Measurements from ENCODE around the gene KCNIP3.
A peak's percentile ranks its signal among the peaks of the same experiment; 100 is the strongest.

Gene KCNIP3

GRCh38 chr2:95336406-95336805 lies 39.3 kb downstream of the KCNIP3 start:
- in situ Hi-C loops (cut with HindIII; ENCODE audit: low pct_ligation_motif_present, low pct_unique_long_range_greater_than_20kb, low sequenced_read_pairs): no loop called here
- no peak for DNase-seq

GRCh38 chr2:95337829-95338228 lies 40.7 kb downstream of the KCNIP3 start:
- in situ Hi-C loops (cut with HindIII; ENCODE audit: low pct_ligation_motif_present, low pct_unique_long_range_greater_than_20kb, low sequenced_read_pairs): no loop called here

GRCh38 chr2:95342556-95343320 lies 45.6 kb downstream of the KCNIP3 start:
- in situ Hi-C loops (cut with HindIII; ENCODE audit: low pct_ligation_motif_present, low pct_unique_long_range_greater_than_20kb, low sequenced_read_pairs): no loop called here

More at GRCh38 chr2:95337829-95338228, 40.7 kb downstream of the KCNIP3 start:
- no peak for DNase-seq

DNA sequence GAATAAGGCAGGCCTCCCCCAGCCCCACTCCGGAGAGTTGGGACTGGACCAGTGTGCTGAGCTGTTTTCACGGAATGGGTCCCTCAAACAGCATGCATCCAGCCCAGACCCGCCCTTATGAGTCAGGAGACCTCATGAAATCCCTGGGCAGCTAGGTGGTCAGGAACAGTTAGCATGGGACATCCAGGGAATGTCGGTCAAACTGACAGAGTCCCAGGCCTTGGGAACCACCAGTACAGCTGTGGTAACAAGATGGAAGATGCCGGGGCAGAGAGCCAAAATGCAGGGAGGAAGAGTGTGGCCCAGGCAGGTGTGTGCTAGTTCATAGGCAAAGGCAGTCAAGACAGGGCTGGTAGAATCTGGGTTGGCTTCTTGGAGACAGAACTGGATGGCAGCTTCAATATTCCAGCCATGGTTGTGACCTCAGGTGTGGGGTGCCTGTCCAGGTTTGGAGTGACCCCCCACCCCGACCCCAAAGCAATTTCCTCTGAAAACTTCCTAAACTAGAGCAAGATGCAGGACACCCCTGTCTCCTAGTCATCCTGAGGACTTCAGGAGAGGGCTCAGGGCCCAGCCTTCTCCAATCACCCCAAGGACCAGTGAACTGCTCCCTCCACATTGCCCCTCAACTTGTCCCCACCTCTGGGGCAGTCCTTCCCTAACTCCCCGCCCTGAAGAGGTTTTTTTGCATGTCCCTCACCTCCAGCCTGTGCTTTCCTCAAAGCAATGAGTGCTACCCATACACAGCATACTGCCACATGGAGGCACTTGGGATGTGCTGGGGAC lies 46.5 kb downstream of the KCNIP3 start:
- no peak for DNase-seq
- in situ Hi-C loops (cut with HindIII; ENCODE audit: low pct_ligation_motif_present, low pct_unique_long_range_greater_than_20kb, low sequenced_read_pairs): no loop called here

More at GRCh38 chr2:95342556-95343320, 45.6 kb downstream of the KCNIP3 start:
- no peak for DNase-seq

GRCh38 chr2:95344215-95344583 lies 47.1 kb downstream of the KCNIP3 start:
- in situ Hi-C loops (cut with HindIII; ENCODE audit: low pct_ligation_motif_present, low pct_unique_long_range_greater_than_20kb, low sequenced_read_pairs): no loop called here
- no peak for DNase-seq

DNA sequence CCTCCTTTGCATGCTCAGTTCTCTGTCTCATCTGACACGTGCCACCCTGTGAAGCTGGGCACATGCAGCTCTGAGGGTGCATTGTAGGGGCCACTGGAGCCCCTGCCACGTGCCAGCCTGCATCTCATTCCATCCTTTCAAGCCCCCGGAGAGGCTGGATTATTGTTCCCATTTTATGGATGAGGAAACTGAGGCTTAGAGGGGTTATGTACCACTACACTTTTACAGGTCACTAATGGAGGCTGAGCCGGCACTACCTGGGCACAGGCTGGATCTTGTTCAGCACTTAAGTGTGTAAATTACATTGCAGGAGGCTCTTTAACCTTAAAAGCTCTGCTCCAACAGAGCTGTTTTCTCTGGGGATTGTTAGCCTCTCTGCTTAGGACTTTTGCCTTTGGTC lies 47.5 kb downstream of the KCNIP3 start:
- no peak for DNase-seq
- in situ Hi-C loops (cut with HindIII; ENCODE audit: low pct_ligation_motif_present, low pct_unique_long_range_greater_than_20kb, low sequenced_read_pairs): no loop called here

- in situ Hi-C loops (cut with HindIII; ENCODE audit: low pct_ligation_motif_present, low pct_unique_long_range_greater_than_20kb, low sequenced_read_pairs): no loop called here
- no peak for DNase-seq
These were observed 48.0 kb downstream of the KCNIP3 start for GRCh38 chr2:95345081-95345562.

DNA sequence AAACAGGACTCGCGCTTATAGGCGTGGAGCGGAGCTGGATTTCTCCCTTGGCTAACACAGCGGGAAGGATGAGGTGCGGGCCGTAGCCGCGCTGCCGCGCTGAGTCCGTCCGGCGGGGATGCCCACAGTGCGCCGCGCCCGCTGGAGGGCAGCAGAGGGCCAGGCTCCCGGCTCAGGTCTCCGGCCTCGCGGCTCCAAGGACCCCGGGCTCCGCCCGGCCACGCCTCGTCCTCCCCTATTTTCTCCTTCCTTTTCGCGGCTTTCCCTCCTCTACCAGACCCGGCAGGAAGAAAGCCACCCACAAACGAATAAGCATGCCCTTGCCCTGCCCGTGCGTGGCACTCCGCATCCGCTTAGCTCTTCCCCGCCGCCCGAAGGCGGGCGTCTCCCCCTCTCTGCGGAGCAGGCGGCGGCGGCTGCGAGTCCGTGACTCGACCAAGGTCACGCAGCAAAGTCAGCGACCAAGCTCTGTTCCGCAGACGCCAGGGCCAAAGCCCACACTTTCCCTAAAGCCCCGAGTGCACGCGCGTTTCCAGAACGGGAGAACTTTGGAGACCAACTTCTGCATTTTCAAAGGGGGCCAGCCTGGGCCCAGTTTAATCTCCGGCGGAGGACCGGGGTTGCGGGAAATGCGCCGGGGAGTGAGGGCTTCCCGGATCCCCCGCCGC lies 48.5 kb downstream of the KCNIP3 start:
- DNase-seq: peak; percentile 91
- in situ Hi-C loops (cut with HindIII; ENCODE audit: low pct_ligation_motif_present, low pct_unique_long_range_greater_than_20kb, low sequenced_read_pairs): no loop called here

DNA sequence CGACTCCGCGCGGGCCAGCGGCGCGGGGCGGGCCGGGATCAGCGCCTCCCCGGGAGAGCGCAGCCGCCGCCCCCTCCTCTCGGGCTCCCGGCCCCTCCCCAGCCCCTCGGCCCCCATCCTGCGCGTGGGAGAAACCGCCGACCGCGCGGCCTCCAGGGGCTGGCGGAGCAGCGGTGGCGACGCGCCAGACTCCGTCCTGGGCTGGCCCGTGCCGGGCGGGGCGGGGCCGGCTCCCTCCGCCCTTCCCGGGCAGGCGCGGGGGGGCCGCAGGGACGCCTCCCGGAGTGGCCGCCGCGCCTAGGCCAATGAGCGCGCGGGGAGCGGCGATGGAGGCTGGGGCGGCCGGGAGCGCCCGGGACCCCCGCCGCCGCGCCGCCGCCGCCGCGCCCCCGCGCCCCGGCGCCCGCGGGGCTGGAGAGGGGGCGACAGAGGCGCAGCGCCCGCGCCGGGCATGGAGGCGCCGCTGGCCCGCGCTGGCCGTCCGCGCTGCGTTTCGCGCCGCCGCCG lies 49.1 kb downstream of the KCNIP3 start:
- DNase-seq: peak; percentile 83
- in situ Hi-C loops (cut with HindIII; ENCODE audit: low pct_ligation_motif_present, low pct_unique_long_range_greater_than_20kb, low sequenced_read_pairs): no loop called here

- in situ Hi-C loops (cut with HindIII; ENCODE audit: low pct_ligation_motif_present, low pct_unique_long_range_greater_than_20kb, low sequenced_read_pairs): no loop called here
- peak; percentile 39 for DNase-seq
These were observed 49.9 kb downstream of the KCNIP3 start for GRCh38 chr2:95346738-95347671.

DNA sequence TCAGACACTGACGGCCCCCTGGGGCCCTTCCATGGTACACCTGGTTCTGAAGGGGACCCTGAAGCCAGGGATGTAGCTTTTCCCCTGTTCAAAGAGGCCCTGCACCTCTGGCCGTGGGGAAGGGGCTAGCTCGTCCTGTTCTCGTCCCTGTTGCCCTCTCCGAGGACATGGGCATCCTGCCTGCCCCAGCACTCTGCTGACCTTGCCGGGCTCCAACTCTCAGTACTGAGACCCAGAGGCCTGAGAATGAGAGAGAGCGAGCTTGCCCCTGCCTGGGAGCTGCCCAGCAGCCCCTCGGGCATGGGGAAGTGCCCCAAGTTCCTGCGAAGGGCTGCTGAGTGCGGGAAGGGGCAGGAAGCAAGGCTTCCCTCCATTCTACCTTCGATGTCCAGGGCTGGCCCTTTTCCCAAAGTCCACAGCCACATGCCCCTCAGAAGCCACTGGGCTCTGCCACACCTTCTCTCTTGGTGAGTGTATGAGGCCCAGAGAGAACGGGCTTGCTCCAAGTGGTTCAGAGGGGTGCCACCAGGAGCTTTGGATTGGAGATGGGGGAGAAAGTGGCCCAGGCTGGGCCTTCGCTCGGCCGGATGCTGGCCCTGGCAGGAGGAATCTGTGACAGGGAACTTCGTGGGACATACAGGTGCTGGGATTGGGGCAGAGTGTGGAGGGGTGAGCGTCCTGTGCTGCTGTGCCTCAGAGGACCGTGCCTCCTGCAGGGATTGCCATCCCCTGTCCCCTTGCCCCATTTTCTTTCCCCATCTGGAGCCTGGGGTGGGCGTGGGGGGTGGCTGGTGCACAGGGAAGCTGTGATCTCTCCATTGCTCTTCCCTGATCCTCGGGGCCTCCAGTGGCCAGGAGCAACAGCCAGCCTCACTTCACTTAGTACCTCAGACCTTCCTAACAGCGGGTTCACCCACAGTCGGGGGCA lies 50.8 kb downstream of the KCNIP3 start:
- in situ Hi-C loops (cut with HindIII; ENCODE audit: low pct_ligation_motif_present, low pct_unique_long_range_greater_than_20kb, low sequenced_read_pairs): no loop called here
- no peak for DNase-seq

DNA sequence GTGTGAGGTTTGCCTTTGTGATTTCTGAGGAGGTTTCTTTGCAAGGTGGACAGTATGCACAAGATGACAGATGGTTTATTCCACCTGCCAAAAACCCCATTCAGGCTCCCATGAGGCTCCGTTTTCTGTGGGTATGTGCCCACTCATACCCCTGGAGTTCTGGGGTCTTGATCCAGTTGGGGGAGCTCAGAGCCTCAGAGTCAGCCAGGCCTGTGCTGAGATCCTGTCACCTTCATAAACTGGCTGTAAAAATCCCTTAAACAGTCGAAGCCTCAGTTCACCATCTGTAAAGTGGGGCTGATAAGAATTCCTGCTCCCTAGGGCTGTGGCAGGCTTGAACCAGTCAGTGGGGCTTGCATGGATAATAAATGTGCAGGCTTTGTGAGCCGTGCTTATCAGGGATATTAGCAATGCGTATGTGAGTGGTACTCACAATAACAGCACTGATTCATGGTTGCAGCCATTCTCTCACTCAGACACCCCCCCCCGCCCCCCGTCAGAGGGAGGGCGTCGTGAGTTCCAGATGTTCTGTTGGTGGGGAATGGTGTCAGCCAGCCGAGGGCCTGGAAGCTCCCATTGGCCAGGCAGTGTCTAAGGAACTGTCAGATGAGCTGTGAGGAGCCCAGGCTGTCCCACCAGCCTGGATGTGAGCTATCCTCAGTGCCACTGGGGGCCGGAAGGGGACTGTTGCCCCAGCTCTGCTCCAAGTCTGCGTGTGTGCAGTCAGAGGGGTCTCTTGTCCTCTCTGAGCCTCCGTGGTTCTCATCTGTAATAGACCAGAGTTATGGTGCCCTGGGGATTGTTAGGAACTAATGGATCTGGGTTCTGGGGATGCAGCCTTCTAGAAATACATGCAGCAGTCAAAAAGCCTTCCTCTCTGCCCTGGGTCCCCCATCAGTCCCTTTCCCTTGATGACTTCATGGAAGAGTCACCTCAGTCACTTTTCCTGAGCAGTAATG lies 51.7 kb downstream of the KCNIP3 start:
- no peak for DNase-seq
- in situ Hi-C loops (cut with HindIII; ENCODE audit: low pct_ligation_motif_present, low pct_unique_long_range_greater_than_20kb, low sequenced_read_pairs): no loop called here

DNA sequence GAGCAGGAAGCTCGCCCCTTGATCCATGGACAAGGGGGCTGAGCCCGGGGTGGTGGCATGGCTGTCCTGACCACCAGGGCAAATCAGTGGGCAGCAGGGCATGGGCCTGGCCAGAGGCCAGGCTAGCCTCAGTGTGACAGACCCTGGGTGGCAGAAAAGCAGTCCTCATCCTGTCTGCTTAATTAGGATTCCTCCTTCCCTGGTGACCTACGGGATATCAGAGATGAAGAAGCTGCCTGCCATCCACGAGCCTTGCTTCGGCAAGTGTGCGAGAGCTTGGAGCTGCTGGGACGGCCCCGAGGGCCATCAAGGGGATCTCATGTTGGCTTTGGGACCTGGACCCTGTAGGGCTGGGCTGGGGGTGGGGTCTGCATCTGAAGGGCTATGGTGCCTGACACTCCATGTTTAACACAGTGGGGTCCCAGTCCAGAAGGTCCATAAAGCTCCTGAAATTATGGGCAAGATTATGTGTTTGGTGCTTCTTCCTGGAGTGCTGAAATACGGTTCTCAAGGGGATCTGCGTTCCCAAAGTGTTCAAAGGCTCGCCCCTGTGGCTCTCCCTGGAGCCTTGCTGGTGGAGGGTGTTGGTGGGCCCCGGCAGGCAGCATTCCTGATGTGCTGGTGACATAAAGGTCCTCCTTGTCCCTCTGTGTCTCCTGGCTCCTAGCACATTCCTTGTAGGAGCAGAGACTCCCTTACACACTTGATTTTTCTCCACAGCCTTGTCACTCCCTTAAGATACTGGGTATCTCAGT lies 52.6 kb downstream of the KCNIP3 start:
- in situ Hi-C loops (cut with HindIII; ENCODE audit: low pct_ligation_motif_present, low pct_unique_long_range_greater_than_20kb, low sequenced_read_pairs): no loop called here

DNA sequence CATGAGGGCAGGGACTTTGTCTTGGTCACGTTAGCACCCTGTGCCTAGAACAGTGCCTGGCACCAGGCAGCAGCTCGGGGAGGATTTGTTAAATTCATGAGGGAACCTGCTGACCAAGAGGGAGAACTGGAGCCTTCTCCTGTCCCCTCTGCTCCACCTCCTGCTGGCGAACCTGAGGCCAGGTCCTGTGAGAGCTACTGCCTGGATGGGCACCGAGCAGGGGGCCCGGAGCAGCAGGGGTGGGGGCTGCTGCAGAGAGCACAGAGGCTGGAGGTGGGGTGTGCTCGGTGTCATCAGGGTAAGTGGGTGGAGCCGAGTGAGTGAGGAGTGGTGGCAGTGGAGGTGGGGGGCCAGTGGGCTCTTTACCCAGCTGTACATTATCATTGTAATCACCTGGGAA lies 53.2 kb downstream of the KCNIP3 start:
- DNase-seq: no peak
- in situ Hi-C loops (cut with HindIII; ENCODE audit: low pct_ligation_motif_present, low pct_unique_long_range_greater_than_20kb, low sequenced_read_pairs): no loop called here

More for the DNA sequence above, 52.6 kb downstream of the KCNIP3 start:
- DNase-seq: no peak

DNA sequence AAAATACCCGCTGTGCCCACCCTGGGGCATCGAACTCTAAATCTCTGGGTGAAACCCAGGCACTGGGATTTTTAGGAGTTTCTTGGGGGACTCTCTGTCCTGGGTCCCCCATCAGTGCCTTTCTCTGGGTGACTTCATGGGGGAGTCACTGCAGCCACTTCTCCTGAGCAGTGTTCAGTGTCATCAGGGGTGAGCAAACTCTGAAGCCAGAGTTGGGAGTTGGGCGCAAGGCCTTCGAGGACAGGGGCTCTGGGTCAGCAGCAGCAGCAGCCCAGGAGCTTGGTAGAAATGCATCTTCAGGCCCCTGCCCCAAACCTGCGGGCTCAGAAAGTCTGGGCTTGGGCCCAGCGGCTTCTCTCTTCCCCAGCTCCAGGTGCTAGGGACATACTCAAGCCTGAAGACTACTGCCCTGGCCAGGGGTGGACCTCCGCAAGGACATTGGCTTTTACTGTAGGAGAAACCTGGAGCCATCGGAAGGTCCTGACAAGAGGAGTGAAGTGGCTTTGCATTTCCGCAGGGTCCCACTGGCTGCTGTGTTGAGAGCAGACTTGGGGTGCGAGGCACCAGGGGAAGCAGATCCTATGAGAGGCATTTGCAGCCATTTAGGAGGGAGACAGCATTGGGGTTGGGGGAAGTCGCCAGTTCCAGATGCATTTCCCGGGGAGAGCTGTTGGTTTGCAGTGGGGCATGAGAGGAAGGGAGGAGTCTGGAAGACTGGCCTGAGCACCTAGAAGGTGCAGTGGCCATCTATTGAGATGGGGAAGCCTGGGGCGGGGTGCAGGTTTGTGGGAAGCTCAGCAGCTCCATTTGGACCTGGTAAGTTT lies 53.8 kb downstream of the KCNIP3 start:
- no peak for DNase-seq
- in situ Hi-C loops (cut with HindIII; ENCODE audit: low pct_ligation_motif_present, low pct_unique_long_range_greater_than_20kb, low sequenced_read_pairs): no loop called here
